Neural cell (in vitro differentiated cells): ENCODE results near the gene AGBL4.

ENCODE experiments used
- EP300 ChIP-seq: fragments of 450-650 bp; conservative IDR thresholded peaks from 2 replicates; pipeline ENCODE4 v1.6.1; 2014; ENCODE audit warnings: antibody characterized with exemption, mild to moderate bottlenecking, moderate library complexity; ENCODE audit not compliant: poor library complexity, severe bottlenecking
- EZH2 ChIP-seq: fragments of 200-600, 300-800 bp; shearing (Covaris generic), sonication (generic); IDR thresholded peaks from 2 replicates; pipeline ENCODE4 v1.6.1; 2014; ENCODE audit warnings: antibody characterized with exemption, low read length, borderline replicate concordance, mild to moderate bottlenecking; ENCODE audit not compliant: insufficient read depth, poor library complexity, severe bottlenecking
- MXI1 ChIP-seq: fragments of 450-650 bp; conservative IDR thresholded peaks from 2 replicates; pipeline ENCODE4 v1.6.1; 2014; ENCODE audit warnings: antibody characterized with exemption, mild to moderate bottlenecking; ENCODE audit not compliant: poor library complexity, severe bottlenecking
- POLR2AphosphoS5 ChIP-seq: IDR thresholded peaks from 2 replicates; pipeline ENCODE4 v1.6.1; 2012
- RAD21 ChIP-seq: fragments of 450-650 bp; conservative IDR thresholded peaks from 2 replicates; pipeline ENCODE4 v1.6.1; 2014; ENCODE audit warnings: antibody characterized with exemption, mild to moderate bottlenecking, moderate library complexity
- SMC3 ChIP-seq: fragments of 450-650 bp; conservative IDR thresholded peaks from 2 replicates; pipeline ENCODE4 v1.6.1; 2014; ENCODE audit warnings: antibody characterized with exemption, mild to moderate bottlenecking, moderate library complexity; ENCODE audit not compliant: poor library complexity
- TAF1 ChIP-seq: IDR thresholded peaks from 2 replicates; pipeline ENCODE4 v1.6.1; 2012; ENCODE audit warnings: low read depth
- TF ChIP-seq, protein P1 (sequence below): fragments of 450-650 bp; IDR thresholded peaks from 2 replicates; pipeline ENCODE4 v1.5.1; 2014; ENCODE audit warnings: antibody characterized with exemption, mild to moderate bottlenecking, moderate library complexity; ENCODE audit not compliant: poor library complexity, severe bottlenecking
- TF ChIP-seq, protein P2 (sequence below): IDR thresholded peaks from 2 replicates; pipeline ENCODE4 v1.6.1; 2012; ENCODE audit warnings: borderline replicate concordance

GRCh38 chr1:48688102-48688760 is 1335.5 kb downstream of the AGBL4 start:
- TF ChIP-seq, protein P1, sequence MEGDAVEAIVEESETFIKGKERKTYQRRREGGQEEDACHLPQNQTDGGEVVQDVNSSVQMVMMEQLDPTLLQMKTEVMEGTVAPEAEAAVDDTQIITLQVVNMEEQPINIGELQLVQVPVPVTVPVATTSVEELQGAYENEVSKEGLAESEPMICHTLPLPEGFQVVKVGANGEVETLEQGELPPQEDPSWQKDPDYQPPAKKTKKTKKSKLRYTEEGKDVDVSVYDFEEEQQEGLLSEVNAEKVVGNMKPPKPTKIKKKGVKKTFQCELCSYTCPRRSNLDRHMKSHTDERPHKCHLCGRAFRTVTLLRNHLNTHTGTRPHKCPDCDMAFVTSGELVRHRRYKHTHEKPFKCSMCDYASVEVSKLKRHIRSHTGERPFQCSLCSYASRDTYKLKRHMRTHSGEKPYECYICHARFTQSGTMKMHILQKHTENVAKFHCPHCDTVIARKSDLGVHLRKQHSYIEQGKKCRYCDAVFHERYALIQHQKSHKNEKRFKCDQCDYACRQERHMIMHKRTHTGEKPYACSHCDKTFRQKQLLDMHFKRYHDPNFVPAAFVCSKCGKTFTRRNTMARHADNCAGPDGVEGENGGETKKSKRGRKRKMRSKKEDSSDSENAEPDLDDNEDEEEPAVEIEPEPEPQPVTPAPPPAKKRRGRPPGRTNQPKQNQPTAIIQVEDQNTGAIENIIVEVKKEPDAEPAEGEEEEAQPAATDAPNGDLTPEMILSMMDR: no peak
- TF ChIP-seq EP300 (no peak), TAF1 (no peak), POLR2AphosphoS5 (no peak), SMC3 (no peak), MXI1 (no peak), RAD21 (no peak), EZH2 (no peak)
- TF ChIP-seq, protein P2, sequence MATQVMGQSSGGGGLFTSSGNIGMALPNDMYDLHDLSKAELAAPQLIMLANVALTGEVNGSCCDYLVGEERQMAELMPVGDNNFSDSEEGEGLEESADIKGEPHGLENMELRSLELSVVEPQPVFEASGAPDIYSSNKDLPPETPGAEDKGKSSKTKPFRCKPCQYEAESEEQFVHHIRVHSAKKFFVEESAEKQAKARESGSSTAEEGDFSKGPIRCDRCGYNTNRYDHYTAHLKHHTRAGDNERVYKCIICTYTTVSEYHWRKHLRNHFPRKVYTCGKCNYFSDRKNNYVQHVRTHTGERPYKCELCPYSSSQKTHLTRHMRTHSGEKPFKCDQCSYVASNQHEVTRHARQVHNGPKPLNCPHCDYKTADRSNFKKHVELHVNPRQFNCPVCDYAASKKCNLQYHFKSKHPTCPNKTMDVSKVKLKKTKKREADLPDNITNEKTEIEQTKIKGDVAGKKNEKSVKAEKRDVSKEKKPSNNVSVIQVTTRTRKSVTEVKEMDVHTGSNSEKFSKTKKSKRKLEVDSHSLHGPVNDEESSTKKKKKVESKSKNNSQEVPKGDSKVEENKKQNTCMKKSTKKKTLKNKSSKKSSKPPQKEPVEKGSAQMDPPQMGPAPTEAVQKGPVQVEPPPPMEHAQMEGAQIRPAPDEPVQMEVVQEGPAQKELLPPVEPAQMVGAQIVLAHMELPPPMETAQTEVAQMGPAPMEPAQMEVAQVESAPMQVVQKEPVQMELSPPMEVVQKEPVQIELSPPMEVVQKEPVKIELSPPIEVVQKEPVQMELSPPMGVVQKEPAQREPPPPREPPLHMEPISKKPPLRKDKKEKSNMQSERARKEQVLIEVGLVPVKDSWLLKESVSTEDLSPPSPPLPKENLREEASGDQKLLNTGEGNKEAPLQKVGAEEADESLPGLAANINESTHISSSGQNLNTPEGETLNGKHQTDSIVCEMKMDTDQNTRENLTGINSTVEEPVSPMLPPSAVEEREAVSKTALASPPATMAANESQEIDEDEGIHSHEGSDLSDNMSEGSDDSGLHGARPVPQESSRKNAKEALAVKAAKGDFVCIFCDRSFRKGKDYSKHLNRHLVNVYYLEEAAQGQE: no peak
